ENCODE measurements around the gene MID2. TPM values are rescaled to one million over a fixed set of nuclear protein-coding genes. Genes with fewer than 3 reads are reported as not detected.
"Not testable (repeated sequence)": the region's sequence is repeated elsewhere in the genome, so short reads cannot be mapped to it uniquely, and the experiment has no call there.

The MID2 gene
- total and polyA plus RNA-seq, 3 donors from 2014 or later = 6.5 to 15.2 (median 11.3) TPM

GRCh38 chrX:107849747-107850421 lies 24.2 kb downstream of the MID2 start:
- no peak for DNase-seq
- Histone ChIP-seq H3K4me3 (no peak overlapping the region), H3K9me3 (no peaks in the 10 kb centered on the region), H3K27me3 (no peaks in the 10 kb centered on the region), H3K27ac (no peak overlapping the region), H3K36me3 (ENCODE audit: low read depth, missing control alignments) (no peaks in the 10 kb centered on the region), H3K4me1 (no peaks in the 10 kb centered on the region)
- no peak for TF ChIP-seq CTCF (IDR thresholded peaks at IDR 0.05)
- no peak for TF ChIP-seq POLR2A (IDR thresholded peaks at IDR 0.05)
- intact Hi-C loops (cut with DNase I; ENCODE audit: low total_unique reads) = no loop called here
- WGBS, 2 donors = 51 to 56% methylated on average over 3 to 5 of the region's 5 CpGs

GRCh38 chrX:107850422-107850765 lies 24.7 kb downstream of the MID2 start:
- Histone ChIP-seq H3K36me3 (ENCODE audit: low read depth, missing control alignments) (no peaks in the 10 kb centered on the region), H3K27me3 (no peaks in the 10 kb centered on the region), H3K27ac (no peak overlapping the region), H3K9me3 (no peaks in the 10 kb centered on the region), H3K4me1 (no peaks in the 10 kb centered on the region), H3K4me3 (no peak overlapping the region)
- intact Hi-C loops (cut with DNase I; ENCODE audit: low total_unique reads) = no loop called here
- TF ChIP-seq POLR2A (IDR thresholded peaks at IDR 0.05) (no peak), CTCF (IDR thresholded peaks at IDR 0.05) (no peak)
- no peak for DNase-seq
- 70 to 71% methylated on average over 2 of the region's 2 CpGs for WGBS, 2 donors

- intact Hi-C loops (cut with DNase I; ENCODE audit: low total_unique reads) = no loop called here
- WGBS, 2 donors = 57 to 65% methylated on average over 1 to 2 of the region's 2 CpGs
- Histone ChIP-seq H3K27me3 (no peaks in the 10 kb centered on the region), H3K36me3 (ENCODE audit: low read depth, missing control alignments) (no peaks in the 10 kb centered on the region), H3K4me3 (no peak overlapping the region), H3K27ac (no peak overlapping the region), H3K4me1 (no peaks in the 10 kb centered on the region), H3K9me3 (no peaks in the 10 kb centered on the region)
- TF ChIP-seq POLR2A (IDR thresholded peaks at IDR 0.05) = no peak
- no peak for DNase-seq
Measured at GRCh38 chrX:107851215-107851614, 25.5 kb downstream of the MID2 start.

- DNase-seq; intact Hi-C loops (cut with DNase I; ENCODE audit: low total_unique reads); H3K9me3 ChIP-seq; H3K27me3 ChIP-seq; H3K4me3 ChIP-seq; H3K4me1 ChIP-seq; H3K36me3 ChIP-seq (ENCODE audit: low read depth, missing control alignments); H3K27ac ChIP-seq: not testable (repeated sequence)
- 98 to 100% methylated on average over 6 to 7 of the region's 7 CpGs for WGBS, 2 donors
Measured at GRCh38 chrX:107851665-107852064, 26.0 kb downstream of the MID2 start.

- TF ChIP-seq CTCF (IDR thresholded peaks at IDR 0.05) = no peak
- no peak for TF ChIP-seq POLR2A (IDR thresholded peaks at IDR 0.05)
- Histone ChIP-seq H3K9me3 (no peaks in the 10 kb centered on the region), H3K27me3 (no peaks in the 10 kb centered on the region), H3K4me1 (no peaks in the 10 kb centered on the region), H3K36me3 (ENCODE audit: low read depth, missing control alignments) (no peaks in the 10 kb centered on the region), H3K4me3 (no peak overlapping the region), H3K27ac (no peak overlapping the region)
- intact Hi-C loops (cut with DNase I; ENCODE audit: low total_unique reads) = no loop called here
- DNase-seq = no peak
Measured at GRCh38 chrX:107856289-107856688, 30.6 kb downstream of the MID2 start.

GRCh38 chrX:107857041-107857440 lies 31.4 kb downstream of the MID2 start:
- DNase-seq; H3K4me3 ChIP-seq; H3K4me1 ChIP-seq; intact Hi-C loops (cut with DNase I; ENCODE audit: low total_unique reads); H3K27me3 ChIP-seq; H3K27ac ChIP-seq; H3K36me3 ChIP-seq (ENCODE audit: low read depth, missing control alignments); H3K9me3 ChIP-seq: not testable (repeated sequence)
- WGBS, 2 donors = 92 to 99% methylated on average over 4 to 5 of the region's 5 CpGs

Data from testis (tissue), 3 donors.